SJCRH30 (cell line): Measurements from ENCODE around the gene PIK3C2G. TPM values are rescaled to one million over a fixed set of nuclear protein-coding genes. Genes with fewer than 3 reads are reported as not detected.
A peak's percentile ranks its signal among the peaks of the same experiment; 100 is the strongest.

Source experiments
- DNase-seq, 2 experiments: peaks; one replicate each; pipeline ENCODE4 v3.0.0-alpha.2; 2015 to 2020
- H3K27ac ChIP-seq: fragments of 250-450 bp; sonication (Bioruptor Pico); 2 replicates; pipeline ENCODE4 v1.5.1; 2020; ENCODE audit warnings: mild to moderate bottlenecking, moderate library complexity
- H3K27me3 ChIP-seq: fragments of 250-450 bp; sonication (Bioruptor Pico); 2 replicates; pipeline ENCODE4 v1.5.1; 2020; ENCODE audit warnings: mild to moderate bottlenecking, moderate library complexity
- H3K36me3 ChIP-seq: fragments of 250-450 bp; sonication (Bioruptor Pico); 2 replicates; pipeline ENCODE4 v1.5.1; 2020; ENCODE audit warnings: mild to moderate bottlenecking, moderate library complexity
- H3K4me1 ChIP-seq: fragments of 250-450 bp; sonication (Bioruptor Pico); 2 replicates; pipeline ENCODE4 v1.5.1; 2020; ENCODE audit warnings: mild to moderate bottlenecking, moderate library complexity
- H3K4me3 ChIP-seq: fragments of 250-450 bp; sonication (Bioruptor Pico); 2 replicates; pipeline ENCODE4 v1.5.1; 2020; ENCODE audit warnings: mild to moderate bottlenecking, moderate library complexity
- H3K9me3 ChIP-seq: fragments of 250-450 bp; sonication (Bioruptor Pico); replicated peaks from 2 replicates; pipeline ENCODE4 v1.5.1; 2020; ENCODE audit warnings: mild to moderate bottlenecking, moderate library complexity
- total RNA-seq: library from RNA; depleted of rRNA; stranded (reverse); fragments of >200 nt; shearing (Covaris generic); gene quantifications from 2 replicates; pipeline ENCODE4 v1.2.3, GENCODE V29; 2014

PIK3C2G gene
- total RNA-seq, 1 experiment from 2014 or later, result 0.04 TPM

DNA sequence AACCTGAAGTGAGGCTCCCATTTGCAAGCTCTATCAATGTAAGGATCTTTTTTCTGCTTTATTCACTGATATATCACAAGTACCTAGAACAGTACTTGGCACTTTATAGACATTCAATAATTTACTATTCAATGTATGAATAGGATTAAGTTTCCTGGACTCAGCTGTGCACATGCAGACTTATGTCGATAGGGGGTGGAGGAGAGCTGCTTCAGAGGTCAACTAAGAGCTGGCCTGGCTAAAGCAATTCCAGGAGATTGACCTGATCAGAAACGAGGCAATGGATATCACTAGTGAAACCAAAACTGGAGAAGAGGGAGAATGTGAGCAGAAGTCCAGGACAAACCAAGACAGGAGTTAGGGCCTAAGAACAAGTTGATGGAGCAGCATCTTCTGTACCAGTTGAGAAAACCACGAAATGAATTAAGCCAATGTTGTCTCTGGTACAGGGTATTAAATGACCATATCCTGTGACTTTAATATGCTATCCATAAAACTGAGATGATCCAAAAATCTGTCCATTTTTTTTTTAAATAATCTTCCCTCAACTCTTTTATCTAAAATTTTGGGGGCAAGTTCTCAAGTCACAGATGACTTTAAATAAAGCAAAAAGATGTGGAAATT is 169.2 kb downstream of the PIK3C2G start:
- no peaks in the 10 kb centered on the region; the same call in 1 of the 2 replicates for H3K9me3 ChIP-seq
- H3K4me1 ChIP-seq, result peaks cover 53% of the 10 kb centered on the region
- peak; percentile 27 to 65 for DNase-seq
- no peaks in the 10 kb centered on the region for H3K36me3 ChIP-seq
- H3K4me3 ChIP-seq, result no peak overlapping the region
- no peaks in the 10 kb centered on the region for H3K27me3 ChIP-seq
- peak overlapping the region; percentile 97 for H3K27ac ChIP-seq

DNA sequence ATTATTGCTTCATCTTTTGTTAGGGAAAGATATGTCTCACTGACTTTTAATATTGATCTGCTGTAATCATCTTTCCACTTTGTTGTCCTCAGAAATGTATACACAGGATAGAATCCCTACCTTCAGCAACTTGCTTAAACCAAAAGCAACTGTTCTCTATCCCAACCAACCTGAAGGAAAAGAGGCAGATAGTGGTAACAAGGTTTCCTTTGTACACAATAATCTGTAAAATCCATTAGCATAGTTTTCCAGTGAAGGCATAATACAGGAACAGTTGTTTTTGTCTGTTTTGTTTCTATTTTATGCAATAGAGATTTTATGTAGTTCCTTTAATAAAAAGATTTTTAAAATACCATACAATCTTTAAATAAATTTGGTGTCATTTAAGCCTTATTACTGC is 170.5 kb downstream of the PIK3C2G start:
- DNase-seq, result peak; percentile 7 to 70
- H3K27ac ChIP-seq, result peak overlapping the region; percentile 97
- no peaks in the 10 kb centered on the region for H3K27me3 ChIP-seq

DNA sequence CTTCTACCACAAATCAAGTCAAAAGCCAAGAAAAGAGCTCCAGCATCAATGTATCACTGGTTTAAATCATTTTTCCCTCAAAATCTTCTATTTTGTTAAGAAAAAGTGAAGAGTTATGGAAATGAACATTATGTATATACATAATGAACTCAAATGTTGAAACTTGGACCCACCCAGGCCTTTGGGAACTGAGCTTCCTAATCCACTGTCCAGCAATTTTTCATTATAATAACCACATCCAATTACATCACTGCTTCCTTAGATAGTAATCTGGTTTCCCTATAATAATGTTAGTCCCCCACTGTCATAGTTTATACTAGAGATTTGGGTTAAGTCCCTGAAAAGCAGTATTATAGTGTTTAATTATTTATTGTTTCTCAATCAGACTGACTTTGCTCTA is 170.9 kb downstream of the PIK3C2G start:
- no peaks in the 10 kb centered on the region; the same call in 1 of the 2 replicates for H3K9me3 ChIP-seq
- no peaks in the 10 kb centered on the region for H3K36me3 ChIP-seq
- no peak overlapping the region for H3K4me3 ChIP-seq
- H3K27me3 ChIP-seq, result no peaks in the 10 kb centered on the region
- peak; percentile 31 to 69 for DNase-seq
- H3K4me1 ChIP-seq, result peaks cover 59% of the 10 kb centered on the region
- peak overlapping the region; percentile 97 for H3K27ac ChIP-seq

More for the DNA sequence above, 170.5 kb downstream of the PIK3C2G start:
- no peaks in the 10 kb centered on the region for H3K36me3 ChIP-seq
- peaks cover 59% of the 10 kb centered on the region for H3K4me1 ChIP-seq
- H3K4me3 ChIP-seq, result no peak overlapping the region
- no peaks in the 10 kb centered on the region; the same call in 1 of the 2 replicates for H3K9me3 ChIP-seq

DNA sequence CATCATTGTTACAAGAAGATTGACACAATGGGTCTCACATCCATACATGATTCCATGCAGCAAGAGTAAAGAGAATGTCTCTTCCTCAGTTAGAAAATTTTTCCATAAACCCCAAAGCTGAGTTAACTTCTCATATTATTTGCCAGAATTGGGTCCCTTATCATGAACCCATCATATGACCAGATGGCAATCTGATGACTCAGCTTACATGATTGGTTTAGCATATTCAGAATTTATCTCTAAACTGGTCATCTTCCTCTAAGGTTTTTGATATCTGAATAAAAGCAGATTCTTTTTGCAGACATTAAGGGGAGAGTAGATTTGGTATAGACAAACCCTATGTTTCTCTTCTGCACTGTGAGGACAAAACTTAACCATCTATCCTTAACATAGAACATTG is 174.9 kb downstream of the PIK3C2G start:
- H3K27ac ChIP-seq, result no peak overlapping the region
- H3K36me3 ChIP-seq, result no peaks in the 10 kb centered on the region
- H3K9me3 ChIP-seq, result no peaks in the 10 kb centered on the region
- no peak overlapping the region for H3K4me3 ChIP-seq
- no peaks in the 10 kb centered on the region for H3K27me3 ChIP-seq
- no peak for DNase-seq
- H3K4me1 ChIP-seq, result peaks cover 26% of the 10 kb centered on the region

DNA sequence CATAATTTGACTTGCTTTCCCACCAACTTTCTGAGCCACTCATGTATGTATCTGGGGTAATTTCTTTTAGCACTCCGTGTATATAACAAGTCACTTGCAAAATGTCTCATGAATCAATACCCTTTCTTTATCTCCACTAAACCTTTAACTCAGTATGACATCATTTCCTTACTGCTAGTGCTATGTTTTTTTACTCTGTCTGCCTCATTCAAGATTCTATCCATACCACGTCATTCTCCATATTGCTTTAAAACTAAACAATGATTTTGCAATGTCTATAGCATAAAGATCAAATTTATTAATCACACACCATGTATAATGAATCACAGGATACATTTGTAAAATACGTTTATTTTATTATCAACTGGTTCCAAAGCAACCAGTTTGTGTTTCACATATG is 178.2 kb downstream of the PIK3C2G start:
- H3K9me3 ChIP-seq, result no peaks in the 10 kb centered on the region
- no peak overlapping the region for H3K27ac ChIP-seq
- H3K4me1 ChIP-seq, result peaks cover 6% of the 10 kb centered on the region; the same call in 1 of the 2 replicates
- no peaks in the 10 kb centered on the region for H3K36me3 ChIP-seq
- H3K27me3 ChIP-seq, result no peaks in the 10 kb centered on the region
- H3K4me3 ChIP-seq, result no peak overlapping the region
- no peak for DNase-seq

DNA sequence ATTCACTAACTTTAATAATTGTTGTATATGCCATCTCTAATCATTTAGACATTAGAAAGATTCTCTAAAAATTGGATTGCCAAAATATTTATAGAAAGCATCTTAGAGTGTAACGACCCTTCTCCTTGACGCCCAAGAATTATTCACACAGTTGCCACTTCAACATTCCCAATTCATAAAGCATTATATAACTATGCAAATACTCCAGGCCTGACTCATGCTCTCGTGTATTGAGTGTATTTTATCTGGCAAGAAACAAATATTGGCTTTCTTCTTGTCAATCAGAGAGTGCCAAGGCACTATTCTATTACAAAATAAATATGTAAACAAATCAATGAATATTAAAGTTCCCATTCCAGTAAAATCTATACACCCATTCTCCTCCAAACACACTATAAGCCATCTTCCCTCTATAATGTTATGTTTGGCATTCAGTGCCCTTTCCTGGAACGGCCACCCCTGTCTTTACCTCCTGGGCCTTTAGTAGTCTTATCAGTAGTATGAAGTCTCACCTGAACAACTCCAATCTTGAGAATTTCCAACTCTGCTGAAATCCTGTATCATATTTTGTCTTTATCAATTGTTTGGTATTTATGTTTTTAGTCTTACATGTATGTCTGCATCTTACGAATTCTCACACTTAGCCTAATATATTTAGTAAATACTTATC is 182.6 kb downstream of the PIK3C2G start:
- H3K4me1 ChIP-seq, result no peaks in the 10 kb centered on the region
- no peak overlapping the region for H3K27ac ChIP-seq
- H3K4me3 ChIP-seq, result no peak overlapping the region
- no peak for DNase-seq
- H3K27me3 ChIP-seq, result no peaks in the 10 kb centered on the region
- H3K36me3 ChIP-seq, result no peaks in the 10 kb centered on the region
- no peaks in the 10 kb centered on the region for H3K9me3 ChIP-seq

DNA sequence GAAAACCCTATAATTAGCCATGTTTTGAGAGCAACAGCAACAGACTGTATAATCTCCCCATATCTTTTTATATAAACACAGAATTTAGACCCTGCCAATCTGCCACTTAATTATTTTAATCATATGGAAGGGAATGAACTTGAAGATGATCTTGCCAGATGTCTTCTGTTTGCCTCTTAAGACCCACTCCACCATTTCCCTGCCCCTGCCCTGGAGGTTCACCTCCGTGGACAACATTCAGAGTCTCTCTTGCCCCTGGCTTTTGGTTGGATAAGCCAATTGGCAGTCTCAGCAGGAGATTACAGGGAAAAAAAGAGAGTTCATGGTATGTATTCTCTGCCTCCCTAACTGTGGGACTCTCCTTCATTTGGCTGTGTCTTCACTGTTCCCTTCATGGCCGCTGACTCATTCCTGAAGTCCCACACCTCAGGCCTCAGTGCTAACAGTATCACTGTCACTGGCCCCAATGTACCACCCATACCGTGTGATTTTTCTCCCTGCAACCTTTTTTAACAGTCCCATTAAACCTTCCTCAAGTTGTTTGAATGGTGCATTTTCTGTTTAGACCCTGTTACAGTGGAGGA is 184.8 kb downstream of the PIK3C2G start:
- Histone ChIP-seq H3K4me3 (no peak overlapping the region), H3K27me3 (no peaks in the 10 kb centered on the region)

DNA sequence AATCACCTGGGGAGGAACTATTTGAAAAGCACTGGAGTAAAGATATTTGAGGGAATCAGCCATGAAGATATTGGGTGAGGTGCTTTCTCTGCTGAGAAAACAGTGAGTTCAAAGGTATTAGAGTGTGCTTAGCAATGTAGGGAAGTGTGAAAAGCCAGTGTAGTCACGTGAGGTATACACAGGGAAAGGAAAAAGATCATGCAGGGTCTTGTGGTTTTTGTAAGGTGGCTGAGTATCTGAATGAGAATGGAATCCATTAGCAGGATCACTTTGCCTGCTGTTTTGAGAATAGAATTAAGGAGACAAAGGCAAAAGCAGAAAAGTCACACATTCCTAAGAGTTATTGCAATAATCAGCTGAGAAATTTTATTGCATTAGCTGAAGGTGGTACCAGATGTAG is 193.0 kb downstream of the PIK3C2G start:
- Histone ChIP-seq H3K27me3 (no peaks in the 10 kb centered on the region), H3K9me3 (no peaks in the 10 kb centered on the region; the same call in 1 of the 2 replicates), H3K36me3 (no peaks in the 10 kb centered on the region), H3K27ac (no peak overlapping the region), H3K4me1 (no peaks in the 10 kb centered on the region), H3K4me3 (no peak overlapping the region)
- no peak for DNase-seq

More for the DNA sequence above, 184.8 kb downstream of the PIK3C2G start:
- H3K4me1 ChIP-seq, result no peaks in the 10 kb centered on the region
- no peaks in the 10 kb centered on the region; the same call in 1 of the 2 replicates for H3K9me3 ChIP-seq
- H3K36me3 ChIP-seq, result no peaks in the 10 kb centered on the region
- H3K27ac ChIP-seq, result no peak overlapping the region
- DNase-seq, result no peak

DNA sequence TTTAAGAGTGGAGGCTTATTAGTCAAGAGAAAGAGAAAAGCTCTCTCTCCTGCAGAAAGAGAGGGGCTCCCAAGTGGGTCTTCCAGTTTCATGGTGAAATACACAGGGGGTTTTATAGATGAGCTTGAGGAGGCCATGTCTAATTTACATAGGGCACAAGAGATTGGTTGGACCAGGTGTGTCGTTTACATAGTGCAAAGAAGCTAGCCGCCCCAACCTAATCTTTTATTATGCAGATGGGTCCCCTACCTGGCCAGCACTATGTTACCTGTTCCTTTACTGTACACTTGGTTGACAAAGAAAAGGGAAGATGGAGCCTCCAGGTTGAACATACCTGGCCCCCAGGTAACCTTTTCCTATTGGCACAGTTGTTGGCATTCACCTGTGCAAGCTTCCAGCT is 195.0 kb downstream of the PIK3C2G start:
- H3K27ac ChIP-seq, result no peak overlapping the region
- H3K36me3 ChIP-seq, result no peaks in the 10 kb centered on the region
- H3K27me3 ChIP-seq, result no peaks in the 10 kb centered on the region
- DNase-seq, result no peak
- no peak overlapping the region for H3K4me3 ChIP-seq
- H3K4me1 ChIP-seq, result no peaks in the 10 kb centered on the region
- no peaks in the 10 kb centered on the region; the same call in 1 of the 2 replicates for H3K9me3 ChIP-seq

DNA sequence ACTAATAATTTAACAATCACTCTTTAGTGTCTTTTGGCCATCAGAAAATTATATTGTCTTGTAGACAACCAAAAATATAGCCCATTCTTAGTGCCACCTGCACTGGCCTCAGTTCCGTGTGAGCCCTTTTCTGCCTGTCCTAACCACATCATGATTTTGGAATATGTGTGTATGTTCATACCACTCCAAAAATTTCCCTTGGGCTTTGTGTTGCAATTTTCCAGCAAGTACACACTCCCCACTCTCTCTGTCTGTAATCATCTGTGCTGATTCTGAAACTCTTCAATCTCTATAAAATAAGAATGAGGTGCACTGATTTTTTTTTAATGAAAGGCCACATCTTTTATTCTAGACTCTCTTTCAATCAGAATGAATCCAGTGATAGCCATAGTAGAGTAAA is 196.0 kb downstream of the PIK3C2G start:
- H3K36me3 ChIP-seq, result no peaks in the 10 kb centered on the region
- DNase-seq, result no peak
- no peak overlapping the region for H3K4me3 ChIP-seq
- no peaks in the 10 kb centered on the region for H3K4me1 ChIP-seq
- H3K9me3 ChIP-seq, result no peaks in the 10 kb centered on the region
- no peak overlapping the region for H3K27ac ChIP-seq
- no peaks in the 10 kb centered on the region for H3K27me3 ChIP-seq

DNA sequence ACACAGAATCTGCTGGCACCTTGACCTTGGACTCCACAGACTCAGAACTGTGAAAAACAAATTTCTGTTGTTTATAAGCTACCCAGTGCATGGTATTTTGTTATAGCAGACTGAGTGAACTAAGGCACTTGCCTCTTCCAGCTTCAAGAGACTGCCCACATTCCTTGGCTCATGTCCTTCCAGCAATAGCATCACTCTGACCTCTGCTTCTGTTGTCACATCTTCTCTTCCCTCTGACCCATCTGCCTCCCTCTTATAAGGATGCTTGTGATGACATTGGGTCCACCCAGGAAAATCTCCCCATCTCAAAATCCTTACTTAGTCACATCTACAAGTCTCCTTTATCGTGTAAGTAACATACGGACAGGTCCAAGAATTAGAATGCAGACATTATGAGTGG is 200.4 kb downstream of the PIK3C2G start:
- H3K27ac ChIP-seq, result no peak overlapping the region
- no peaks in the 10 kb centered on the region for H3K9me3 ChIP-seq
- H3K36me3 ChIP-seq, result no peaks in the 10 kb centered on the region
- no peak overlapping the region for H3K4me3 ChIP-seq
- no peak for DNase-seq
- no peaks in the 10 kb centered on the region for H3K4me1 ChIP-seq
- no peaks in the 10 kb centered on the region for H3K27me3 ChIP-seq

DNA sequence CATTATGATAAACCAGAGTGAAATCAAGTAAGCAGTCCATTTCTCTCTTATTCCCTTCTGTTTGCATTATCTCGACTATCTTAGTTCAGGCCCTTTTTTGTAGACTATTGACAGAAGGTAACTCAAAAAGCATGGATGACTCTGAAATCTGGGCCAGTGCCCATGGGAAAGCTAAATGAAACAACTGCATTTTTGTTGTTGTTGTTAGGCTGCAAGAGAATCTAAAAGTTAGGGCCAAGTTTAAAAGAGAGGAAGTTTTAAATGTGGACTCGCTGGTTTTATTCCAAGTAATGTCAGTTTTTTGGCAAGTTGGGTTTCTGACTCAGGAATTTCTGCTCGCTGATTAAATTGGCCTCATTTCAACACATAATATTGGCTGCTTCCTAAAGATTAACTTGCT is 201.1 kb downstream of the PIK3C2G start:
- Histone ChIP-seq H3K27me3 (no peaks in the 10 kb centered on the region), H3K36me3 (no peaks in the 10 kb centered on the region), H3K4me3 (no peak overlapping the region), H3K9me3 (no peaks in the 10 kb centered on the region), H3K4me1 (no peaks in the 10 kb centered on the region), H3K27ac (no peak overlapping the region)
- DNase-seq, result no peak

DNA sequence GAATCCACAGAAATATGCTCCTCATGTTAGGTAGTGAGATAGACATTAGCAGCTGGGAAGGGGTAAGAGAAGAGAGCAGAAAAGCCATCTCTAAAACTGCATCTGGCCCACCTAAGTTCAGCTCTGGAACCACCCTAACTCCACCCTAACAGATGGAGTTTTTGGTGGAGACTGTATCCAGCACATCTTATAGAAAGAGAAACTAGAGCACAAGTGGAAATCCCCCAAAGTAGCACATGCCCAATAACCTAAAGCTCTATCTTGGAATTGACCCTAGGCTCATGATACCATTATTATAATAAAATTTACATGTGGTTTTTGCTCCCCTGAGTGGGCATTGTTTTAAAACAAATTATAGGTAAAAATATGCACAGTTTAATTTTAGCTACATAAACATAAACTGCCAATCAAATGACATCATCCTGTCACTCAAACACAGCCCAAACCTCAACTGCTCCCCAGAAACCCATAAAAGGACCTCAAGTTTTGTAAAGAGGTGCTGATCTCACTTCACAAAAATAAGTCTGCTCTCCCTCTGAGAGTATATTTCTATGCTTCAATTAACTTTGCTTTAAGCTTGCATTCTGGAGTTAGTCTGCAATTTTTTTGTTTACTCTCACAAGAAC is 206.4 kb downstream of the PIK3C2G start:
- Histone ChIP-seq H3K9me3 (no peaks in the 10 kb centered on the region), H3K36me3 (no peaks in the 10 kb centered on the region), H3K27ac (no peak overlapping the region), H3K4me3 (no peak overlapping the region), H3K4me1 (peaks cover 16% of the 10 kb centered on the region), H3K27me3 (no peaks in the 10 kb centered on the region)
- DNase-seq, result peak in 1 of 2 experiments; percentile 19

DNA sequence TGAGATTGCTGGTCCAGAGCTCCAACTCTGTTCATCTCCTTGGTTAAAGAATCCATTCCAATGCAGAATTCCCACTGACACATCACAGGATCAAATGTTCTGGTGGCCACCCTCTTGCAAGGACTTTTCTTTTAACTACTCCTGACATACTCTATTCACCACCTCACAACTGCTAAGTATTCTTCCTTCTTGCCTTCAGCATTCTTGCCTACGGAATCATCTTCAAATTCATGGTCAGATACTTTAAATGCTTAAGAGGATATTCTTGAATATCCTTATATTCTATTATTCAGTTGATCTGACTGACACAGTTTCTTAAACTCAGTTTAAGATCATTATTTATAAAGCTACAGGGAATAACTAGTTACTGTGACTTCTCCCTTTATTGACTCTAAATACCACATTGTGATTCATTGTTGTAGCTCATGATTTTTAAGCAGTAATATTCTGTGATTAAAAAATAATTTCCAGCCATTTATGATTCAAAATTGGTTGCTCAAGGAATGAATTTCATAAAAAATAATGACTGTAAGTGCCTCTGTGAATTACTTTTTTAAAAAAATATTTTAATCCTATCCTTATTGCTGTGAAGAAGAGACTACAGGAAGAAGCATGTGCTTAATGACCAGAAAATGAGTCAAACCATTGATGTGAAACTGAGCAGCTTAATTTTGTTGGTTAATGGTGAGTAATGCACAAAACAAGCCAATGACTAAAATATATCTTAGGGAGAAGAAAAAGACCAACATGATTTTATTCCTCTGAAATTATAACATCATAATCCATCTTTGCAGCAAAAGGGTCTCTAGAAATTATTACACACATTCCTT is 207.1 kb downstream of the PIK3C2G start:
- DNase-seq, result no peak
- no peak overlapping the region for H3K4me3 ChIP-seq
- H3K27ac ChIP-seq, result no peak overlapping the region
- H3K9me3 ChIP-seq, result no peaks in the 10 kb centered on the region
- no peaks in the 10 kb centered on the region for H3K36me3 ChIP-seq
- H3K27me3 ChIP-seq, result no peaks in the 10 kb centered on the region
- peaks cover 16% of the 10 kb centered on the region for H3K4me1 ChIP-seq
